ENCODE results near the gene VEPH1. TPM values are rescaled to one million over a fixed set of nuclear protein-coding genes. Genes with fewer than 3 reads are reported as not detected.

Gene VEPH1
- total RNA-seq, 1 experiment from 2014 or later, result 0.51 TPM

GRCh38 chr3:157495846-157496245 lies 7.4 kb downstream of the VEPH1 start:
- Histone ChIP-seq H3K36me3 (ENCODE audit: control insufficient read depth, insufficient read depth, low read length) (no peaks in the 10 kb centered on the region), H3K4me3 (ENCODE audit: low read depth in 2 of 2, low read length in 2 of 2) (no peak overlapping the region), H3K27ac (ENCODE audit: low read length) (no peak overlapping the region), H3K4me1 (ENCODE audit: control insufficient read depth, insufficient read depth, low read length) (peaks cover 11% of the 10 kb centered on the region), H3K27me3 (ENCODE audit: control insufficient read depth, insufficient read depth, low read length) (peaks cover 17% of the 10 kb centered on the region), H3K9me3 (ENCODE audit: control insufficient read depth, insufficient read depth, low read depth, low read length) (no peaks in the 10 kb centered on the region)
- BruUV-seq (replicated peaks), result no TSS peak
- intact Hi-C loops (cut with micrococcal nuclease; ENCODE audit: unreplicated experiment) (no loop called here), in situ Hi-C loops (cut with HindIII; ENCODE audit: low pct_unique_long_range_greater_than_20kb, low sequenced_read_pairs) (no loop called here)
- ChIA-PET CTCF (no interaction called here), POLR2A (no interaction called here)
- TF ChIP-seq POLR2AphosphoS5 (IDR thresholded peaks at IDR 0.05; ENCODE audit: low read depth, low read length) (no peak), SIN3A (IDR thresholded peaks at IDR 0.05; ENCODE audit: borderline replicate concordance, insufficient read depth, low read depth, low read length) (no peak), TCF7L2 (IDR thresholded peaks at IDR 0.05; ENCODE audit: low read depth, low read length) (no peak), CTCF (IDR thresholded peaks at IDR 0.05) (no peak), REST (IDR thresholded peaks at IDR 0.05; ENCODE audit: insufficient read depth in 1 of 2, low read depth in 2 of 2, low read length in 1 of 2) (no peak)
- no peak for DNase-seq (ENCODE audit: low read depth, low spot score)
- ATAC-seq, result no peak

GRCh38 chr3:157494581-157495281 lies 8.5 kb downstream of the VEPH1 start:
- H3K4me3 ChIP-seq (ENCODE audit: low read depth in 2 of 2, low read length in 2 of 2), result no peak overlapping the region
- DNase-seq (ENCODE audit: low read depth, low spot score) (no peak), ATAC-seq (no peak)
- in situ Hi-C loops (cut with HindIII; ENCODE audit: low pct_unique_long_range_greater_than_20kb, low sequenced_read_pairs), result no loop called here
- H3K9me3 ChIP-seq (ENCODE audit: control insufficient read depth, insufficient read depth, low read depth, low read length), result no peaks in the 10 kb centered on the region
- no peak overlapping the region for H3K27ac ChIP-seq (ENCODE audit: low read length)
- TF ChIP-seq SIN3A (IDR thresholded peaks at IDR 0.05; ENCODE audit: borderline replicate concordance, insufficient read depth, low read depth, low read length) (no peak), REST (IDR thresholded peaks at IDR 0.05; ENCODE audit: insufficient read depth in 1 of 2, low read depth in 2 of 2, low read length in 1 of 2) (no peak), POLR2AphosphoS5 (IDR thresholded peaks at IDR 0.05; ENCODE audit: low read depth, low read length) (no peak), CTCF (IDR thresholded peaks at IDR 0.05) (no peak), TCF7L2 (IDR thresholded peaks at IDR 0.05; ENCODE audit: low read depth, low read length) (no peak)
- H3K27me3 ChIP-seq (ENCODE audit: control insufficient read depth, insufficient read depth, low read length), result peaks cover 7% of the 10 kb centered on the region
- H3K4me1 ChIP-seq (ENCODE audit: control insufficient read depth, insufficient read depth, low read length), result peaks cover 8% of the 10 kb centered on the region
- intact Hi-C loops (cut with micrococcal nuclease; ENCODE audit: unreplicated experiment), result no loop called here
- POLR2A ChIA-PET, result no interaction called here
- no peaks in the 10 kb centered on the region for H3K36me3 ChIP-seq (ENCODE audit: control insufficient read depth, insufficient read depth, low read length)
- BruUV-seq (replicated peaks), result no TSS peak
- CTCF ChIA-PET, result no interaction called here
